IMR-90 (cell line): ENCODE results near the gene POLRMT. TPM values are rescaled to one million over a fixed set of nuclear protein-coding genes. Genes with fewer than 3 reads are reported as not detected.

Experiments
- ATAC-seq: fragments of 200-7000 bp; cut with Tn5 transposase; 2 replicates; pipeline ENCODE4 v1.9.1; 2020; ENCODE audit warnings: low read depth, mild to moderate bottlenecking, moderate library complexity
- BruUV-seq: library from RNA; stranded (reverse); fragments of 400-500 nt; replicated peaks from 2 replicates; lab custom pipeline; 2021; lab: Mats Ljungman, UMichigan
- CTCF ChIA-PET: fragments of 300-600 bp; formaldehyde crosslinking; extraction: SDS; loops from one replicate; lab custom pipeline; 2021; ENCODE audit warnings: antibody characterized with exemption; lab: Yijun Ruan, JAX
- POLR2A ChIA-PET: fragments of 300-600 bp; sonication (Branson Sonifier 250); formaldehyde crosslinking; loops from one replicate; lab custom pipeline; 2022; ENCODE audit warnings: antibody characterized with exemption; ENCODE audit not compliant: unreplicated experiment; lab: Charles Lee
- DNase-seq: peaks from one replicate; pipeline ENCODE4 v3.0.0; 2013
- H2AFZ ChIP-seq: replicated peaks from 2 replicates; pipeline ENCODE3; 2013; ENCODE audit warnings: low read length, mild to moderate bottlenecking; ENCODE audit not compliant: poor library complexity
- H2AK5ac ChIP-seq: 2 replicates; pipeline ENCODE4 v1.6.1; 2013; ENCODE audit warnings: low read depth, low read length, inconsistent platforms
- H2AK9ac ChIP-seq: replicated peaks from 2 replicates; pipeline ENCODE3; 2013; ENCODE audit warnings: mild to moderate bottlenecking, low read depth, low read length, moderate library complexity; ENCODE audit not compliant: poor library complexity
- H2BK120ac ChIP-seq: 2 replicates; pipeline ENCODE4 v1.6.1; 2013; ENCODE audit warnings: low read depth, low read length, inconsistent platforms
- H2BK15ac ChIP-seq: 3 replicates; pipeline ENCODE4 v1.6.1; 2013; ENCODE audit warnings: low read depth, low read length, inconsistent platforms
- H2BK20ac ChIP-seq: 2 replicates; pipeline ENCODE4 v1.6.1; 2013; ENCODE audit warnings: low read depth, mild to moderate bottlenecking, inconsistent platforms, low read length, moderate library complexity
- H2BK5ac ChIP-seq: 2 replicates; pipeline ENCODE4 v1.6.1; 2013; ENCODE audit warnings: mild to moderate bottlenecking, low read depth, low read length, inconsistent platforms; ENCODE audit not compliant: poor library complexity, severe bottlenecking
- H3K14ac ChIP-seq: replicated peaks from 2 replicates; pipeline ENCODE4 v1.6.1; 2013; ENCODE audit warnings: low read depth, low read length, inconsistent platforms
- H3K18ac ChIP-seq: 2 replicates; pipeline ENCODE4 v1.6.1; 2013; ENCODE audit warnings: low read depth, low read length, control low read depth
- H3K23ac ChIP-seq: 2 replicates; pipeline ENCODE4 v1.6.1; 2013; ENCODE audit warnings: low read depth, low read length, inconsistent platforms
- H3K27ac ChIP-seq: 2 replicates; pipeline ENCODE4 v1.5.1; 2013; ENCODE audit warnings: mild to moderate bottlenecking, control low read depth, low read length; ENCODE audit not compliant: insufficient read depth
- H3K27me3 ChIP-seq: 2 replicates; pipeline ENCODE4 v1.6.1; 2013; ENCODE audit warnings: low read length; ENCODE audit not compliant: control insufficient read depth, insufficient read depth
- H3K36me3 ChIP-seq: 2 replicates; pipeline ENCODE4 v1.6.1; 2013; ENCODE audit warnings: low read length, mixed read lengths; ENCODE audit not compliant: control insufficient read depth, insufficient read depth
- H3K4ac ChIP-seq: 2 replicates; pipeline ENCODE4 v1.6.1; 2013; ENCODE audit warnings: low read depth, low read length, inconsistent platforms
- H3K4me1 ChIP-seq: 2 replicates; pipeline ENCODE4 v1.6.1; 2013; ENCODE audit warnings: low read length, mixed read lengths; ENCODE audit not compliant: control insufficient read depth, insufficient read depth
- H3K4me2 ChIP-seq: 2 replicates; pipeline ENCODE4 v1.6.1; 2013; ENCODE audit warnings: low read depth, mild to moderate bottlenecking, control low read depth, low read length, moderate library complexity
- H3K4me3 ChIP-seq: 2 replicates; pipeline ENCODE4 v1.5.1; 2013; ENCODE audit warnings: low read depth, mild to moderate bottlenecking, control low read depth, low read length, moderate library complexity; ENCODE audit not compliant: insufficient read depth
- H3K56ac ChIP-seq: 2 replicates; pipeline ENCODE4 v1.6.1; 2013; ENCODE audit warnings: low read length, inconsistent platforms; ENCODE audit not compliant: insufficient read depth; ENCODE audit errors: extremely low read depth
- H3K79me1 ChIP-seq, 2 experiments: 2 replicates each; pipeline ENCODE4 v1.6.1; 2013; ENCODE audit warnings: low read length in 2 of 2, inconsistent platforms in 1 of 2, low read depth in 1 of 2
- H3K9ac ChIP-seq: 2 replicates; pipeline ENCODE4 v1.6.1; 2013; ENCODE audit warnings: low read depth, low read length, control low read depth
- H3K9me1 ChIP-seq: 2 replicates; pipeline ENCODE4 v1.6.1; 2013; ENCODE audit warnings: low read length, inconsistent platforms; ENCODE audit not compliant: insufficient read depth
- H3K9me3 ChIP-seq: 2 replicates; pipeline ENCODE4 v1.6.1; 2013; ENCODE audit warnings: low read length; ENCODE audit not compliant: control insufficient read depth, insufficient read depth
- H4K20me1 ChIP-seq: 2 replicates; pipeline ENCODE4 v1.6.1; 2013; ENCODE audit warnings: low read length, inconsistent platforms; ENCODE audit not compliant: insufficient read depth
- H4K5ac ChIP-seq: 2 replicates; pipeline ENCODE4 v1.6.1; 2013; ENCODE audit warnings: mild to moderate bottlenecking, low read depth, low read length, control low read depth
- H4K8ac ChIP-seq, 2 experiments: 2 replicates each; pipeline ENCODE4 v1.6.1; 2013; ENCODE audit warnings: low read depth in 2 of 2, low read length in 2 of 2, control low read depth in 1 of 2, inconsistent platforms in 1 of 2
- H4K91ac ChIP-seq: 2 replicates; pipeline ENCODE4 v1.6.1; 2013; ENCODE audit warnings: low read depth, low read length, inconsistent platforms; ENCODE audit not compliant: insufficient read depth
- POLR2A ChIP-seq: IDR thresholded peaks from 2 replicates; pipeline ENCODE4 v1.6.1; 2012; ENCODE audit warnings: mild to moderate bottlenecking, low read depth, low read length
- RAD21 ChIP-seq: IDR thresholded peaks from 2 replicates; pipeline ENCODE4 v1.6.1; 2012; ENCODE audit warnings: low read length, improper control_type of control experiment
- WGBS, 2 experiments: methylation state at CpG; one replicate each; pipeline versions ENCODE4 v1.1.5 to v1.1.7; 2013; ENCODE audit warnings: missing lambda C conversion rate in 2 of 2; ENCODE audit not compliant: insufficient read length in 1 of 2; ENCODE audit errors: extremely low coverage in 2 of 2; 5-methylcytosine and 5-hydroxymethylcytosine counted together
- dilution Hi-C: fragments of 300-500 bp; cut with HindIII; formaldehyde crosslinking; loops from one replicate; pipeline ENCODE4 v1.14.3; 2018; ENCODE audit warnings: low sequenced_read_pairs; ENCODE audit not compliant: unreplicated experiment
- in situ Hi-C: fragments of 300-500 bp; cut with MboI; formaldehyde crosslinking; loops from 3 replicates; pipeline ENCODE4 v1.14.3; 2019; ENCODE audit warnings: low sequenced_read_pairs, inconsistent platforms, mixed read lengths
- intact Hi-C: fragments of 100-400 bp; cut with micrococcal nuclease; formaldehyde crosslinking; loops from 2 replicates; pipeline ENCODE4 v1.10.0; 2022
- polyA plus RNA-seq, 3 experiments: library from polyadenylated mRNA; depleted of rRNA; stranded (reverse); fragments of >200 nt; gene quantifications; 2 replicates each; pipeline ENCODE4 v1.2.3, GENCODE V29; 2012; ENCODE audit warnings: low replicate concordance in 1 of 3
- total RNA-seq: library from RNA; depleted of rRNA; stranded (reverse); fragments of >200 nt; gene quantifications from 2 replicates; pipeline ENCODE4 v1.2.3, GENCODE V29; 2012

The POLRMT gene
- total and polyA plus RNA-seq, 2 of the 4 experiments (the other 2 are of a cell fraction) = 9.9 to 29.6 TPM

DNA sequence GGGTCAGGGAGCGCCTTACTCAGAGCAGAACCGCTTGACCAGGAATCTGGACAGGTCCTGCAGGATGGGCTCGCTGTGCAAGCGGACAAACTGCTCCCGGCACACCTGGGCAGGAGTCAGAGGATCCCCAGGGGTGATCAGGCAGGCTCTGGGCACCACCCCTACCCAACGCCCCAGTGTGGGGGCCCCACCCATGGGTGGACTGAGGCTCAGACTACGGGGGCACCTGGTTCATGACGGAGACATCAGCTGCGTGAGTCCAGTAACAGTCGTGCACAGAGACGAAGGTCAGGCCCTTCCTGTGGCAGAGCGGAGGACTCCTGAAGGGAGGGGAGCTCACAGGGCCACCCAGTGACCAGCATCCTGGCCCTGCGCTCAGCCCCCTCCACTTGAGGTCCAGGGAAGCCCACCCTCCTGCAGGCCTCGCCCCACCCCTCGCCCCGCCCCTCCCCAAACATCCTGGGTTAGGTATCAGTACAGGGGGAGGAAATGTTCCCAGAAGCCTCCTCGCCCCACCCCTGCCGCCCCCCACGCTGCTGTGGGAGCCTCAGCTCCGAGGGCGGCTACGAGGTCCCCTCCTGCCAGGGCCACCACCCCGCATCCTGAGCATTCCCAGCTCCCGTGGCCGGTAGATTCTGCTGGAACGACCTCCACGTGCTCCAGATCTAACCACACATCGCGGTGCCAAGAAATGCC is 15.6 kb downstream of the POLRMT start:
- Histone ChIP-seq H4K91ac (no peak overlapping the region), H4K20me1 (no peaks in the 10 kb centered on the region; the same call in none of the 2 replicates), H3K9me3 (no peaks in the 10 kb centered on the region), H3K9me1 (no peaks in the 10 kb centered on the region), H3K4me1 (no peaks in the 10 kb centered on the region), H3K27ac (no peak overlapping the region), H3K4ac (no peak overlapping the region), H3K36me3 (peaks cover 34% of the 10 kb centered on the region), H2AFZ (no peak overlapping the region), H3K4me2 (no peak overlapping the region), H3K27me3 (no peaks in the 10 kb centered on the region; the same call in 1 of the 2 replicates), H2AK5ac (no peak overlapping the region), H4K5ac (no peak overlapping the region), H4K8ac (no peak overlapping the region), H3K23ac (no peak overlapping the region), H2BK15ac (no peak overlapping the region), H2BK5ac (no peak overlapping the region), H3K9ac (no peak overlapping the region), H2BK120ac (no peak overlapping the region), H3K18ac (no peak overlapping the region), H2AK9ac (no peak overlapping the region), H3K56ac (no peak overlapping the region), H3K4me3 (no peak overlapping the region), H3K79me1 (no peaks in the 10 kb centered on the region), H2BK20ac (no peak overlapping the region), H3K14ac (no peak overlapping the region)
- BruUV-seq = no TSS peak
- 97% methylated on average over 11 of the region's 29 CpGs; no CpG with 5 or more reads in 1 of the 2 experiments for WGBS, 2 experiments
- ATAC-seq = no peak
- DNase-seq = no peak
- TF ChIP-seq POLR2A (no peak), RAD21 (no peak)
- in situ Hi-C loops = no loop called here
- CTCF ChIA-PET = no interaction called here
- intact Hi-C loops = no loop called here
- dilution Hi-C loops = no loop called here
- POLR2A ChIA-PET = no interaction called here
